ENCODE results near the gene GKN1. TPM values are rescaled to one million over a fixed set of nuclear protein-coding genes. Genes with fewer than 3 reads are reported as not detected.

The GKN1 gene
- total RNA-seq, 1 experiment from 2014 or later = 1.6 TPM

Other genes with a start within 250 kb of the GKN1 start
- 2.1 and 3.1 TPM in 2 replicates for gene ARHGAP25, start 239.8 kb upstream of the GKN1 start, total RNA-seq (2014; rRNA removed; shearing (Covaris generic))
- gene BMP10, start 103.2 kb upstream of the GKN1 start, total RNA-seq (2014; rRNA removed; shearing (Covaris generic)) = not detected in 2 replicates
- gene GKN2, start 21.7 kb upstream of the GKN1 start, total RNA-seq (2014; rRNA removed; shearing (Covaris generic)) = 1.6 TPM in 2 replicates
- 265 and 310 TPM in 2 replicates for gene ANTXR1, start 38.5 kb downstream of the GKN1 start, total RNA-seq (2014; rRNA removed; shearing (Covaris generic))